Central memory CD8-positive, alpha-beta T cell (primary cell): ENCODE measurements around the gene GNLY.
"Not testable (repeated sequence)": the region's sequence is repeated elsewhere in the genome, so short reads cannot be mapped to it uniquely, and the experiment has no call there.

Experiments
- ATAC-seq: fragments of 150-1000 bp; cut with Tn5 transposase; replicated peaks from 2 replicates; pipeline ENCODE4 v1.10.0; 2022; ENCODE audit warnings: mild to moderate bottlenecking, moderate FRiP score, moderate number of reproducible peaks; ENCODE audit not compliant: poor library complexity, severe bottlenecking; ENCODE audit errors: extremely low read depth
- DNase-seq, 2 donors: peaks; one replicate each; pipeline ENCODE4 v3.0.0; 2021; ENCODE audit warnings: low spot score in 2 of 2
- H3K27ac Mint-ChIP-seq: one replicate; pipeline ENCODE4 v1.8.0; 2022; ENCODE audit warnings: low read depth, mild to moderate bottlenecking, moderate library complexity, mixed read lengths
- H3K27me3 Mint-ChIP-seq: one replicate; pipeline ENCODE4 v1.8.0; 2022; ENCODE audit warnings: mixed read lengths
- H3K36me3 Mint-ChIP-seq: one replicate; pipeline ENCODE4 v1.8.0; 2022; ENCODE audit warnings: mild to moderate bottlenecking, moderate library complexity, mixed read lengths; ENCODE audit not compliant: insufficient read depth
- H3K4me1 Mint-ChIP-seq: one replicate; pipeline ENCODE4 v1.8.0; 2022; ENCODE audit warnings: mixed read lengths
- H3K4me3 Mint-ChIP-seq: one replicate; pipeline ENCODE4 v1.8.0; 2022; ENCODE audit warnings: mild to moderate bottlenecking, moderate library complexity, mixed read lengths
- H3K9me3 Mint-ChIP-seq: one replicate; pipeline ENCODE4 v1.8.0; 2022; ENCODE audit warnings: mixed read lengths

Gene GNLY

DNA sequence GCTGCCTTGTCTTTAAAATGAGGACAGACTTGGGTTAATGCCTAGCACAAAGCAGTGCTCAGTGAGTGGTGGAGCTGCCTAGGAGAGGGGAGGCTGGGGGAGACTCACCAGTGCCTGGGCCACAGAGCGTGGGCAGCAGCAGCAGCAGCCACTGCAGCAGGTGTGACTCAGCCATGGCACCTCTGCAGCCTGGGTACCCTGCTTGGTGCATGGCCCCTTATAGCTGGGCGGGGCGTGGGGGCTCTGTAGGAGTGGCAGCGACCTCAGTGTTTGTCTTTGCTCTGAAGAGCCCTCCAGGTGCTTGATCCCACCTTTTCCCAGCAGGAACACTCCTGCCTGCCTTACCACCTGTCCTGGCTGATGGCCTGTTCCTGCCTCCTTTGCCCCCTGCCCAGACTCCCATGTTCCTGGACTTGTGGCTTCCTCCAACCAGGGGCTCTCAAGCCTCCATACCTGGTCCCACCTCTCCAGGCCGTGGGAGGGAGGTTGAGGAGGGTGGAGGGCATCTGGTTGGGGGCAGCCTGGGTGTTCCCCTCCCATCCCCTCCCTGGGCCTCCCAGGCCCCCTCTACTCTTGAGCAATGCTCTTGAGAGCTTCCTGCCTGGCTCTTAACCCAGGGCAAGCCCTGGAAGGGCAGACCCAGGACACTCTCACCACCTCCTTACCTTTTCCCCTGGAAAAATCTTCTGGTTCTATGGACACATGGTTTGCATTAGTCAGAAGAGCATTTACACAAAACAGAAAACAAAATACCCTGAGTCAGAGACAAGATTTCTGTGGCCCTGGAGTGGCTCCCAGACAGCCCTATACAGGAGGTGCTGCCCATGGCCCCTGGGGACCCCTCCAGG, 25.9 kb upstream of the GNLY start, which contains the start of gene SFTPB:
TSS of gene SFTPB (minus strand) at position 191 of the 848 bp plus-strand sequence. CDS start at position 175, 16 bp downstream.
- Mint-ChIP-seq H3K27ac (no peak within 1 kb of the TSS), H3K9me3 (no peaks in the 10 kb centered on the region), H3K4me3 (no peak within 1 kb of the TSS), H3K4me1 (no peaks in the 10 kb centered on the region), H3K27me3 (no peaks in the 10 kb centered on the region), H3K36me3 (no peaks in the 10 kb centered on the region)
- no peak for ATAC-seq
- DNase-seq: no peak

DNA sequence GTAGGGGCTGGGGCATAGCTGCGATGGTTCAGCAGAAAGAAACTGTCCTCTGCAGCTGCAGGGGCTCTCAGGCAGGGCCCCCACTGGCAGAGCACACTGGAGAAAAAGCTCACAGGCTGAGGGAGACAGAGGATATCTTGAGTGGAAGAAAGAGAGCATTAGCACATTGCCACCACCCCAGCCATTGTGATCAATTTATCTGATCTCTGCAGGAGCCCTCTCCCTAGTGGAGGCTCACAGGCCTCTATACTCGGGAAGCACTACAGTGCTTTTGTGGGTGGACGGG, 25.4 kb upstream of the GNLY start:
- ATAC-seq: no peak
- no peak for DNase-seq
- H3K27ac Mint-ChIP-seq: no peak overlapping the region
- no peaks in the 10 kb centered on the region for H3K4me1 Mint-ChIP-seq
- H3K9me3 Mint-ChIP-seq: no peaks in the 10 kb centered on the region
- H3K36me3 Mint-ChIP-seq: no peaks in the 10 kb centered on the region
- H3K4me3 Mint-ChIP-seq: no peak overlapping the region
- no peaks in the 10 kb centered on the region for H3K27me3 Mint-ChIP-seq

DNA sequence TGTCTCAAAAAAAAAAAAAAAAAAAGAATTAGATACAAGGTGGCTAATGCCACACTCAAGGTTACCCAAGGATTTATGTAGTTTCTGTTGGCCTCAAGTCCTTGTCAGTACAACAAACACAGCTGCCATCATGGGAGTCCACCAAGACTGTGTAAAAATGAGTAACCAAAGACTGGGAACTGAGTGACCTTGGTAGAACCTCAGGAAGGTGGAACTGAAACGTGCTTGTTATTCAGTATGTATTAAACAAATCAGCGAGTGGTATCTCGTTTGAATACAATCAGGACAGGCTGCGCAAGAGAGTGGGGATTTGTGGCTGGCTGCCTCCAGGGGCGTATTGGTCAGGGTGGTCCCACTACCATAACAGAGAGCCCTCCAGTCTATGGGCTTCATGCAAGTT, 24.6 kb upstream of the GNLY start:
- Mint-ChIP-seq H3K4me3 (no peak overlapping the region), H3K27me3 (no peaks in the 10 kb centered on the region), H3K9me3 (no peaks in the 10 kb centered on the region), H3K4me1 (no peaks in the 10 kb centered on the region), H3K36me3 (no peaks in the 10 kb centered on the region), H3K27ac (no peak overlapping the region)
- no peak for DNase-seq
- no peak for ATAC-seq

DNA sequence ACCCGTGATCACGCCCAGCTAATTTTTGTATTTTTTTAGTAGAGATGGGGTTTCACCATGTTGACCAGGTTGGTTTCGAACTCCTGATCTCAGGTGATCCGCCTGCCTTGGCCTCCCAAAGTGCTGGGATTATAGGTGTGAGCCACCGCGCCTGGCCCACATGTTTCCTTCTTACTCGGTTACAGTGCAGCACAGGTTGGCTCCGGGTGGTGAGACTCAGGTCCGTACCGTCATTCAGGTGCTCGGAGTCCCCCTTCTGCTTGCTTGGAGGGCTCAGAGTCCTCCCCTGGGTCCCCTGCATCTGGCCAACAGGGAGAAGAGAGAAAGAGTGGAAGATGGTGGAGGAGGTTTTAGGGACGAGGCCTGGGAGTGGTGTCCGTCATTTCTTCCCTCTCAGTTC, 23.7 kb upstream of the GNLY start:
- not testable (repeated sequence) for DNase-seq, H3K4me3 Mint-ChIP-seq, H3K36me3 Mint-ChIP-seq, H3K4me1 Mint-ChIP-seq, ATAC-seq, H3K9me3 Mint-ChIP-seq, H3K27ac Mint-ChIP-seq, H3K27me3 Mint-ChIP-seq

DNA sequence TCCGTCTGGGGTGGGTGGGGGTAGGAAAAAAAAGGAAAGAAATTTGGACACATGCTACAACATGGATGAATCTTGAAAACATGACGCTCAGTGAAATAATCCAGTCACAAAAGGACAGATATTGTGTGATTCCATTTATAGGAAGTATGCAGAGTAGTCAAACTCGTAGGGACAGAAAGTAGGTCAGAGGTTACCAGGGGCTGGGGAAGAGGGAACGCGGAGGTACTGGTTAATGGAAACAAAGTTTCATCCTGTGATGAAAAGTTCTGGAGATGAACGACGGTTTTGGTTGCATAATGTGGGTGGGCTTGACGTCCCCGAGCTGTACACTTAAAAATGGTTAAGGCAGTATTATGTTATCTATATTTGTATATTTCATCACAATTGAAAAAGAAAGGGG, 21.7 kb upstream of the GNLY start:
- Mint-ChIP-seq H3K27me3 (no peaks in the 10 kb centered on the region), H3K4me3 (no peak overlapping the region), H3K27ac (no peak overlapping the region), H3K36me3 (no peaks in the 10 kb centered on the region), H3K4me1 (no peaks in the 10 kb centered on the region), H3K9me3 (no peaks in the 10 kb centered on the region)
- no peak for DNase-seq
- no peak for ATAC-seq

DNA sequence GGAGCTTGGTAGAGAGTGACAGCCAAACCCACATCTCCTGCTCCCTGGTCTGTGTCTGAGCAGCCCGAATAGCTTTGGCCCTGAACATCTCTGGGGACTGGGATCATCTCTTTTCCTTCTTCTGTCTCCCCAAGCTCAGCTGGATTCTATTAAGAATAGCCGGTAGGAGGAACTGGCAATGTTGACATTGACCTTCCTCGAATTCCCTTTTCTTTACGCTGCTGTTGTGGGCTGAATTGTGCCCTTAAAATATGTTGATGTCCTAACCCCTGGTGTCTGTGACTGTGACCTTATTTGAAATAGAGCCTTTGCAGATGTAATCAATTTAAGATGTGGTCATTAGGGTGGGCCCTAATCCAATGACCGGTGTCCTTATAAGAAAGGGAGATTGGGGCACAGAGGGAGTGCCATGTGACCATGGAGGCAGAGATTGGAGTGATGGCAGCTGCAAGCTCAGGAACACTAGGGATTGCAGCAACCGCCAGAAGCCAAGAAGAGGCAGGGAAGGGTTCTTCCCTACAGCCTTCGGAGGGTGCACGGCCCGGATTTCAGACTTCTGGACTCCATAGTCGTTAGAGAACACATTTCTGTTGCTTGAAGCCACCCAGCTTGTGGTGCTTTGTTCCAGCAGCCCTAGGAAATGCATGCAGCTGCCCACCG, 20.3 kb upstream of the GNLY start:
- DNase-seq (no peak), ATAC-seq (no peak)
- no peaks in the 10 kb centered on the region for H3K9me3 Mint-ChIP-seq
- no peak overlapping the region for H3K27ac Mint-ChIP-seq
- no peaks in the 10 kb centered on the region for H3K4me1 Mint-ChIP-seq
- H3K4me3 Mint-ChIP-seq: no peak overlapping the region
- no peaks in the 10 kb centered on the region for H3K27me3 Mint-ChIP-seq
- H3K36me3 Mint-ChIP-seq: no peaks in the 10 kb centered on the region

DNA sequence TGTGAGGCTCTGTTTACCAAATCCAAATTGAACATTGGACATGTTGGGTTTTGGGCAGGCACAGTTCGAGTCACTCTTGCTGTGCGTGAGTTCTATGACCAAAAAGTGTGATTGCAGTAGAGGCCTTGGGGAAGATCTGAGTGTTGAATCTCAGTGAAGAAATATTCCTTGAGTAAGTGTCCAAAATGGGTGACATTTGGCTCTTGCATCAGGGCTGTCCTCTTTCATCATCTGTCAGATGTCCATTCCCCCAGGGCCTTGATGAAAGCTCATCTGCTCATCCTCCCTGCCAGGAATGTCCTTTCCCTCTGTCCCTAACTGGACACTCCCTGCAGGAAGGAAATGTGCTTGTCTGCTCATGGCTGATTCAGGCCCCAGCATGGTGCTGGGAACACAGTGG, 19.7 kb upstream of the GNLY start:
- no peak for ATAC-seq
- Mint-ChIP-seq H3K36me3 (no peaks in the 10 kb centered on the region), H3K9me3 (no peaks in the 10 kb centered on the region), H3K4me3 (no peak overlapping the region), H3K4me1 (no peaks in the 10 kb centered on the region), H3K27ac (no peak overlapping the region), H3K27me3 (no peaks in the 10 kb centered on the region)
- DNase-seq: no peak

DNA sequence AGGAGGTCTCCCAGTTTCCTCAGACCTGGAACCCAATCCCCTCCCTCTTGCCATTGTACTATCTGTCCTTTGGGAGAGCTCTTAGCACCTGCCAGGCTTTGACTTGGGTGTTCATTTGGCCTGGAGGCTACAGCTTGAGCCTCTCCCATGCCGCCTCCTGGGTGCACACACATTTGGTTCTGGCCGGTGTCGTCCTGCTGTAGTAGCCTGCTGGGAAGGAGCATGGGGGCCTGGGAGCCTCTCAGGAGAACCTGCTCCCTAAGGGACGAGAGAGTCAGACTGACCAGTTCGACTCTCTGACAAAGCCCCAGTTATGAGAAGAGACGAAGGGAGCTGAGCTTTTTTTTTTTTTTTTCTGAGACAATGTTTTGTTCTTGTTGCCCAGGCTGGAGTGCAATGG, 18.7 kb upstream of the GNLY start:
- Mint-ChIP-seq H3K36me3 (no peaks in the 10 kb centered on the region), H3K9me3 (no peaks in the 10 kb centered on the region), H3K27me3 (no peaks in the 10 kb centered on the region), H3K4me3 (no peak overlapping the region), H3K4me1 (no peaks in the 10 kb centered on the region), H3K27ac (no peak overlapping the region)
- DNase-seq (no peak), ATAC-seq (no peak)

DNA sequence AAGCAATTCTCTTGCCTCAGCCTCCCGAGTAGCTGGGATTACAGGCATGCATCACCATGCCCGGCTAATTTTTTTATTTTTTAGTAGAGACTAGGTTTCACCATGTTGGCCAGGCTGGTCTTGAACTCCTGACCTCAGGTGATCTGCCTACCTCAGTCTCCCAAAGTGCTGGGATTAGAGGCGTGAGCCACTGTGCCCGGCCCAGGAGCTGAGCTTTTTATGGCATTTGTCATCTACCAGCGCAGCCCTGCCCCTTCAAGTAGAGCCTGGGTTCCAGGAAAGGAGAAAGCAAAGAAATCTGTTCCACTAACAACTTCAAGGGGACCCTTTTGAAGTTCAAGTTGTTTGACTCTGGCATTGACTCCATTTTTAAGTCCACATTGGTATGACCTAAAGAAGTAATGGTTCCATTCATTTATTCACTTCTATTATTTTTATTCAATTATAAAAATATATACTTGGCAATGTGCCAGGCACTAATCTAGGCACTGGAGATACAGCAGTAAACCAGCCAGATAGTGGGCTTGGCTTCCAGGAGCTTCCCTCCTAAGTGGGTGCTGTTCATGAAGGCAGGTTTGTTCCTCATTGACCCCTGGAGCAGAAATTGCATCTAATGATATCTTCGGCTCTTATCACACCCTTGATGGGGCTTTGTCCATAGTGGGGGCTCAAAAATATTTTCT, 18.2 kb upstream of the GNLY start:
- Mint-ChIP-seq H3K4me3 (no peak overlapping the region), H3K4me1 (no peaks in the 10 kb centered on the region), H3K36me3 (no peaks in the 10 kb centered on the region)

DNA sequence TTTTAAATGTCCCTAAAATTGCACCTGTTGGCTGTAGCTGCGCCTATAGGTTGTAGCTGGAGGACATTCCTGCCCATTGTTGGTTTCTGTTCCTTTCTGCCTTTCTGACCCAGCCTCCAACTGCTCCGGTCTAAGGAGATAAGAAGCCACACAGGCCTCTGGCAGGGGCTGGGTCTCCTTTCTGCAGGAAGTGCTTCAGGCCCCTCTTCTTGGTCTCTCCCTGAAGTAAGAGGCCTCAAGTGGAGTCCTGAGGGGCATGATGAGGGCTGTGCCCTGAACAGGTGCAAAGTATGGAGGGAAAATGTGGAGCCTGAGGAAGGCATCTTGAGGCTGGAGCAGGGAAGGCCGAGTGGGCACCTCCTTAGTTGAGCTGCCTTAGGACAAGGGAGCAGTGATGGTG, 15.8 kb upstream of the GNLY start:
- DNase-seq (no peak), ATAC-seq (no peak)
- H3K9me3 Mint-ChIP-seq: no peaks in the 10 kb centered on the region
- H3K36me3 Mint-ChIP-seq: no peaks in the 10 kb centered on the region
- no peak overlapping the region for H3K4me3 Mint-ChIP-seq
- H3K4me1 Mint-ChIP-seq: peaks cover 4% of the 10 kb centered on the region
- H3K27ac Mint-ChIP-seq: no peak overlapping the region
- H3K27me3 Mint-ChIP-seq: no peaks in the 10 kb centered on the region

More for the DNA sequence above, 18.2 kb upstream of the GNLY start:
- Mint-ChIP-seq H3K27ac (no peak overlapping the region), H3K27me3 (no peaks in the 10 kb centered on the region), H3K9me3 (no peaks in the 10 kb centered on the region)
- DNase-seq (no peak), ATAC-seq (no peak)

DNA sequence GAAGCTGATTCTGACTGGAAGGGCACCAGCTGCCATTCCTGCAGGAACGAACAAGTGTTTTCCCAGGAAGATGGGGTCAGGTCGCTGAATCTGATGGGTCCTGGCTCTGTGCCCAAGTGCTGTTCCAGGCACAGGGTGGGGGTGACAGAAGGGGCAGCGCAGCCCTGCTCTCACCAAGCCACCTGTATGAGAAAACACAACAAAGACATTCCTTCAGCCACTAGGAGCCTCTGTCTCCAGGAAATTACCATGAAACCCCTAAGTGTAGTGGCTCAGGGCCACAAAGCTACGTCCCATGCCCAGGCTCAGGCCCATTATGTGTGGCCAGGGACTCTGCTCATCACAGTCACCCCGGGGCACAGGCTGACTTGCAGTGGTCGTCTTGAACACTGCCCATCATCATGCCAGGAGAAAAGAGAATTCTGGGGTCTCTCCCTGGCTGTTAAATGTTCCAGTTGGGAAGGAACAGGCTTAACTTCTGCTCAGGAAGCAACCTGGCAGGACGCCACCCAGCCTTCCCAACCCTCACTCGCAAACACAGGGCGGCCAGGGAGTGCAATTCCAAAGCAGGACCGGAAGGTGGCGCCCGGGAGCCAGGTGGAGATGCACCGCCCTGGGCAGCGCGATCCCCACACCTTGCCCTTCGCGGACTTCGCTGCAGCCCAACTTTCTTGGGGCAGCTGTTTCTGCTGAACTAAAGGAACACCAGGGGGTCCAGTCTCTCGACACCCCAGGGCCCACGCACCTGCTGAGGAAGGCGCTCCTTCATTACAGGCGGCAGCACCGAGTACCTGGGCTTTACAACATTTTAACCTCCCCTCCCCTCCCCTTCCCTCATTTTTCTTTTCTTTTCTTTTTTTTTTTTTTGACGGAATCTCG, 15.1 kb upstream of the GNLY start:
- Mint-ChIP-seq H3K9me3 (no peaks in the 10 kb centered on the region), H3K27ac (no peak overlapping the region), H3K4me1 (peaks cover 4% of the 10 kb centered on the region), H3K27me3 (no peaks in the 10 kb centered on the region), H3K4me3 (no peak overlapping the region), H3K36me3 (no peaks in the 10 kb centered on the region)
- peak; percentile 83 for ATAC-seq
- DNase-seq: peak; percentile 61 to 79

DNA sequence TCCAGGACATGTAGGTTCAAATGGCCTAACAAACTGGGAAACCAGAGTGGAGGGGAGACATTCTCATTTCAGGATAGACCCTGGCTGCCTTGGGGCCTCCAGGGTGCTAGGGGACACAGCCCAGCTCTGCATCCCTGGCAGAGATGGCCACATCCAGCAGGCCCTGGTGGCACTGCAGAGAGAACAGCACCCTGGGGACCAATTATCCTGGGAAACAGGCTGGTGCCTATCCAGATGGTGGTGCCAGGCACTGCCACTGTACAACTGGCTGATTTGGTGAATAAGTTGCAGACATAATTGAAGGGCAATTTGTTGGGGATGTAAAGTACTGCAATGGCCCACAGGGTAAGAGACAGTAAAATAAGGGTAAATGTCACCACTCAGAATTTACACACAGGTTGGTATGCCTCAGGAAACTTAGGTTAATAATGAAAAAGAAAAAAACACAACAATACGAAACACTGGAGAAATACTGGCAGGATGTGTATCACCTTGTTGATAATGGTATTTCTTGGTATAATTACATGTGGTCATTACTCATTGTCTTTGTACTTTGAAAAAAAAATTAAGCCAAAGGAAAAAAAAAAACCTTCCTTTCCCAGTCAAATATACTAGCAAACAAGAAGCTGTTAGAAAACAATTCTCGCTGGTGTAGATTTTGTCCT, 13.3 kb upstream of the GNLY start:
- peaks cover 4% of the 10 kb centered on the region for H3K4me1 Mint-ChIP-seq

More for the DNA sequence above, 13.3 kb upstream of the GNLY start:
- no peaks in the 10 kb centered on the region for H3K9me3 Mint-ChIP-seq
- H3K36me3 Mint-ChIP-seq: no peaks in the 10 kb centered on the region
- peak overlapping the region; percentile 30 for H3K27ac Mint-ChIP-seq
- ATAC-seq: no peak
- no peak for DNase-seq
- H3K4me3 Mint-ChIP-seq: peak overlapping the region; percentile 50
- H3K27me3 Mint-ChIP-seq: no peaks in the 10 kb centered on the region
